22Rv1 (cell line): Measurements from ENCODE around the gene CREM.

ENCODE experiments used
- H3K27ac ChIP-seq: fragments of 450-650 bp; 2 replicates; pipeline ENCODE4 v1.5.1; 2017
- ZFX ChIP-seq: fragments of 450-650 bp; IDR thresholded peaks from 2 replicates; pipeline ENCODE4 v1.6.1; 2017; ENCODE audit warnings: antibody characterized with exemption, borderline replicate concordance
- TF ChIP-seq, protein P1 (sequence below): fragments of 450-650 bp; IDR thresholded peaks from 2 replicates; pipeline ENCODE4 v1.5.1; 2017; ENCODE audit warnings: mild to moderate bottlenecking

CREM gene

DNA sequence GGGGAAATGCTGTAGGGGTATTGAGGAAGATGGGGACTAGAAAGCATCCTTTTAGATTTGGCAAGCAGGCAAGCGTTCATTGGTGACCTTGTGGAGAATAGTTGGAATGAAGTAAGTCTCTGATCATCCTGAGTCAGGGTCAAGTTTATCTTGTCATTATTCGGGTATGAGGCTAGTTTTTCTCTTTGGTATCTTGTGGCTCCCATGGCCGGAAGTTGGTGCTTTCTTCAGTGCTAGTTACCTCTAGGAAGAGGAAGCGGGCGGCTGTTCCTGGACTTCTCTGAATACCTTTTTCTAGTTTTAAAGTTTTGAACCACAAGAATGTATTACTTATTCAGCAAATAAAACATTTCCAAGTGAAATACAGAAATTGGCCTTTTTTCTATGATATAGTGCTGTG lies 9.2 kb downstream of the CREM start:
- TF ChIP-seq, protein P1, sequence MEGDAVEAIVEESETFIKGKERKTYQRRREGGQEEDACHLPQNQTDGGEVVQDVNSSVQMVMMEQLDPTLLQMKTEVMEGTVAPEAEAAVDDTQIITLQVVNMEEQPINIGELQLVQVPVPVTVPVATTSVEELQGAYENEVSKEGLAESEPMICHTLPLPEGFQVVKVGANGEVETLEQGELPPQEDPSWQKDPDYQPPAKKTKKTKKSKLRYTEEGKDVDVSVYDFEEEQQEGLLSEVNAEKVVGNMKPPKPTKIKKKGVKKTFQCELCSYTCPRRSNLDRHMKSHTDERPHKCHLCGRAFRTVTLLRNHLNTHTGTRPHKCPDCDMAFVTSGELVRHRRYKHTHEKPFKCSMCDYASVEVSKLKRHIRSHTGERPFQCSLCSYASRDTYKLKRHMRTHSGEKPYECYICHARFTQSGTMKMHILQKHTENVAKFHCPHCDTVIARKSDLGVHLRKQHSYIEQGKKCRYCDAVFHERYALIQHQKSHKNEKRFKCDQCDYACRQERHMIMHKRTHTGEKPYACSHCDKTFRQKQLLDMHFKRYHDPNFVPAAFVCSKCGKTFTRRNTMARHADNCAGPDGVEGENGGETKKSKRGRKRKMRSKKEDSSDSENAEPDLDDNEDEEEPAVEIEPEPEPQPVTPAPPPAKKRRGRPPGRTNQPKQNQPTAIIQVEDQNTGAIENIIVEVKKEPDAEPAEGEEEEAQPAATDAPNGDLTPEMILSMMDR: no peak
- no peak for TF ChIP-seq ZFX
- no peak overlapping the region for H3K27ac ChIP-seq

- no peak overlapping the region for H3K27ac ChIP-seq
- TF ChIP-seq, protein P1: no peak
- no peak for TF ChIP-seq ZFX
Measured at GRCh38 chr10:35136263-35136815, 9.7 kb downstream of the CREM start.

DNA sequence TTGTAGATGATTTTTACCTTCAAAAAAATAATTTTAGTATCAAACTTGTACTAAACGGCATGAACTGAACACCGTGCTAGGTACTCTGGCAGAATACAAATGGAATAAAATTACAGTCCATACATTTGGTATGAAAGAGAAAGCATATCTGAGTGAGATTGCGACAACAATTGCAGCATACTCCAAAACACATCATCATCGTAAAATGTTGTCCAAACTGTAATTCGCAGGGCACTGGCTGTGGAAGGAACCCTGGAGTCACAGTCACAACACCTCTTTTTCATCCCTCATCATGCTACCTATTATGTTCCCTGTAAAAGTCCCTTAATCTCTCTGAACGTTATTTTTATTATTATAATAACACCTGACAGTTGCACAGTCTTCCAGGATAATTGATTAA lies 13.5 kb downstream of the CREM start:
- TF ChIP-seq, protein P1: no peak
- no peak for TF ChIP-seq ZFX
- no peak overlapping the region for H3K27ac ChIP-seq

GRCh38 chr10:35140727-35141126 lies 14.1 kb downstream of the CREM start:
- H3K27ac ChIP-seq: no peak overlapping the region
- TF ChIP-seq, protein P1: no peak
- no peak for TF ChIP-seq ZFX

DNA sequence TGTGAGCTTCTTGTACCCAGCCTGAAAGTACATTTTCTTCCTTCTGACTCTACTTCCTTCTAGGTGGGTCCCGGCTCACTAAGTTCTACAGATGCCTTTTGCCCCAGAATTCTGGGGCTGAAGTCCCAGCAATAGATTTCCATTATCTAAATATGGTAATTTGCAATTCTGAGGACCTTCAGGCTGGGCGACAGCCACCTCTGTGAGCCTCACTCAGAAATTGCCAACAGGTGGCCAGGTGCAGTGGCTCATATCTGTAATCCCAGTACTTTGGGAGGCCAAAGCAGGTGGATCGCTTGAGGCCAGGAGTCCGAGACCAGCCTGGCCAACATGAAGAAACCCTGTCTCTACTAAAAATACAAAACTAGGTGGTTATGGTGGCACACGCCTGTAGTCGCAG lies 23.7 kb downstream of the CREM start:
- TF ChIP-seq ZFX: no peak
- TF ChIP-seq, protein P1: no peak
- H3K27ac ChIP-seq: no peak overlapping the region

DNA sequence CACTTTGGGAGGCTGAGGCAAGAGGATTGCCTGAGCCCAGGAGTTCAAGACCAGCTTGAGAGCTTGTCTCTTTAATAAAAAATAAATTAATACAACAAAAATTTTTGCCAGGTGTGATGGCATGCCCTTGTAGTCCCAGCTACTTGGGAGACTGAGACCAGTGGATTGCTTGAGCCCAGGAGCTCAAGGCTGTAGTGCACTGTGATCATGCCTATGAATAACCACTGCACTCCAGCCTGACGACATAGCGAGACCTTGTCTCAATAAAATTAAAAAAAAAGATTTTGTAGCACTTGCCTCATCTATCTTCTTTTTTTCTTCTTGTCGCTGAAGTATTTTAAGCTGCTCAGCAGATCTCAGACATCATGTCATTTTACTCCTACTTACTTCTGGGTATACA lies 26.3 kb downstream of the CREM start:
- no peak for TF ChIP-seq ZFX
- TF ChIP-seq, protein P1: no peak
- H3K27ac ChIP-seq: no peak overlapping the region

GRCh38 chr10:35153716-35154115 lies 27.1 kb downstream of the CREM start:
- no peak overlapping the region for H3K27ac ChIP-seq
- TF ChIP-seq, protein P1: no peak
- TF ChIP-seq ZFX: no peak
